ENCODE measurements around the gene PKN1.
"Not testable (repeated sequence)": the region's sequence is repeated elsewhere in the genome, so short reads cannot be mapped to it uniquely, and the experiment has no call there.

Gene PKN1

GRCh38 chr19:14433554-14434501 lies 722 bp downstream of the PKN1 start:
- DNase-seq = peak; percentile 42

DNA sequence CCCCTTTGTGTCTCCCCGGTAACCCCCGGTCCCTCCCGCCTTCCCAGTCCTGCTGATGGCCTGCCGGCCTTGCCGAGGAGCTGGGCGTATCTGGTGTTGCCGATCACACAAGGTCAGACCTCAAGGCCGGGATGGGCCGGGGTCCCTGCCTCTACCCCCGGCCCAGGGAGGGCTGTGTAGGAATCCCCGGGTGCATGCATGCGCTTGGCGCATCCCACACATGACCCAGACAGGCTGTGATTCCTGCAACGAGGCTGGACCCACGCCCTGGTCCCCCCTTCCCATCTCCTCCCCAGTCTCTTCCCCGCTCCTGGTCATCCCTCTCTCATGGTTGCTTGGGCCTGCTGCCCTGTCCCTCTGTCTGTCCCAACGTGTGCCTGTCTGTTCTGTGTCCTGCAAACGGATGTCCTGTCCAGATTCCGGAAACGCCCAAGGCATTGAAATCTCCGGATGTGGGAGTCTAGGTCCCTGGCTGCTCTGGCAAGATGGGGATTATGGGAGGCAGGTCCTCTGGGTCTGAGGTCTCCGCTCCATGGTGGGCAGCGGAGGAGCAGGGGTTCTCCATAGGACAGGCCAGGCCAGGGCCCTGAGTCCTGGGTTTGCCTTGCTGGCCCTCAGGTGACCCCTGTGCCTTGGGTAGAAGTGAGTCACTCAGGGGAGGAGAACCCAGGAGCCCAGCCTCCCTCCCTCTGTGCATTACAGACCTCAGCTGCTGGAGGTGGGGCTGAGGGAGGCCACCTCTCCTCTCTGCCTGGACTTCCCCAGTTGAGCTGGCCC lies 1.6 kb downstream of the PKN1 start:
- DNase-seq = peak; percentile 42

DNA sequence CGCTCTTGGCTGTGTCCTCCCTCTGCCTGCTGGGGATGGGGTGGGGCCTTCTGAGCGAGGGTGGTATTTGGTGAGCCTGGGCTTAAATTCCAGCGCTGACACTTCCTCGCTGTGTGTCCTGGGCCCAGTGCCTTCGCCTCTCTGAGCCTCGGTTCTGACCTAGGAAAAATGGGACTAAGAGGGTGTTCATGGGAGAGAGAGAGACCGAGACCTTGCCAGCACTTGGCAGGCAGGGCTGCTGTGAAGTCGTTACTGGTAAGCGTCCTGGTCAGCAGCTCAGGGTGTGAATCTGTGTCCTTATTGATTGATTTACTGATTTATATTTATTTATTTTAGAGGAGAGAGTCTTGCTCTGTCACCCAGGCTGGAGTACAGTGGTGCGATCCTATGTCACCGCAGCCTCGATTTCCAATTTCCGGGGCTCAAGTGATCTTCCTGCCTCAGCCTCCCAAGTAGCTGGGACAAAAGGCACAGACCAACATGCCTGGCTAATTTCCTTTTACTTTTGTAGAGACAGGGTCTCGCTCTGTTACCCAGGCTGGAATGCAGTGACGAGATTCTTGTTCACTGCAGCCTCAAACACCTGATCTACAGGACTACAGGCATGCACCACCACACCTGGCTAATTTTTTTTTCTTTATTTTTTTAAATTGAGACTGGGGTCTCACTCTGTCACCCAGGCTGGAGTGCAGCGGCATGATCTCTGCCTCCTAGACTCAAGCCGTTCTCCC lies 2.4 kb downstream of the PKN1 start:
- no peak for DNase-seq

DNA sequence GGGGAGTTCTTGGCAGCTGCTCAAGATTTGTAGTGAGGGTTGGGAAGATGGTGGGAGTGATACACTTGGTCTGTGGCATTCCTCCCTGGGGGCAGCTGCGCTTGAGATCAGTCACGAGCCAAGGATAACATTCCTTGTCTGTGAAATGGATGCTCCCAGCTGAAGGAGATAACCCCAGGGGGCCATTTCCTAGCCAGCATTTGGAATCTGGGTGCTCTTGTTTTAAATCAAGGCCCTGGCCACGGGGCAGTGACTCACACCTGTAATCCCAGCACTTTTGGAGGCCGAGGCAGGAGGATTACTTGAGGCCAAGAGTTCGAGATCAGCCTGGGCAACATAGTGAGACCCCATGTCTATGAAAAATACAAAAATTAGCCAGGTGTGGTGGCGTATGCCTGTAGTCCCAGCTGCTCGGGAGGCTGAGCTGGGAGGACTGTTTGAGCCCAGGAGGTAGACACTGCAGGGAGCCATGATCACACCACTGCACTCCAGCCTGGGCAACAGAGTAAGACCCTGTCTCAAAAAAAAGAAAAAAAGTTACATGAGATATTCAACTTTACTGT lies 4.6 kb downstream of the PKN1 start:
- no peak for DNase-seq

GRCh38 chr19:14439014-14439413 lies 5.9 kb downstream of the PKN1 start:
- DNase-seq = no peak

DNA sequence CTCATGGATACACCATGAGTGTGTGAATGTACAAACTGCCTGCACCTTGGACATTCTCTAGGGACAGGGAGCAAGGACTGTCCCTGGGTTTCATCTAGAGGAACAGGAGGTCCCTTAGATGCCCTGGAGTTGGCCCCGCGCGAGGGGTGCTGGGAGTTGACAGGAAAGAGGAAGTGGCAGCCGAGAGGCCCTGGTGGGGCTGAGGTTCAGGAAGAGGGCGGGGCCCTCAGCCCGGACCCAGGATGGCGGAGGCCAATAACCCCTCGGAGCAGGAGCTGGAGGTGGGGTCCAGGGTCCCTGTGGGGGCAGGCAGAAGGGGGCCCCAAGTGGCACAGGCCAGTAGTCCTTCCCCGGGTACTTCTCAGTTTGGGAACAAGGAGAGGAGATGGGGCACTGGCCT lies 6.9 kb downstream of the PKN1 start:
- DNase-seq = peak; percentile 90

GRCh38 chr19:14441041-14441938 lies 8.2 kb downstream of the PKN1 start:
- DNase-seq = no peak

- no peak for DNase-seq
These were observed 10.0 kb downstream of the PKN1 start for GRCh38 chr19:14442891-14443631.

DNA sequence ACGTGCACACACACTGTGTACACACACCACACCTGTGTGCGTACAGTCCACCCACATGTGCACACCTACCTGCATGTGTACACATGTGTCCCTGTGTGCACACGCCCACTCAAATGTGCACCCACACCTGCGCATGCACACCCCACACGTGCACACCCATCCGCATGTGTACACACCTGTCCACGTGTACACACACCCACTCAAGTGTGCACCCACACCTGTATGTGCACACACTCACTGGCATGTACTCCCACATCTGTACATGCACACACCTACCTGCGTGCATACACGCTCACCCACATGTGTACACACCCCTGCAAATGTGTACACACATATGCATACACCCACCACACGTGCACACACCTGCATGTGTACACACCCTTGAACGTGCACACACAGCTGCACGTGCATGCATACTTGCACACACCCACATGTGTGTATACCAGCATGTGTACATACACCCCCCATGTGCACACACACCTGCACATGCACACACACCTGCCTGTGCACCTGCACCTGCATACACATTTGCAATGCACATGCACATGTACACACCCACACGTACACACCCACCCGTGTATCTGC lies 10.6 kb downstream of the PKN1 start:
- DNase-seq = no peak

- no peak for DNase-seq
These were observed 13.4 kb downstream of the PKN1 start for GRCh38 chr19:14446336-14447036.

- no peak for DNase-seq
These were observed 16.2 kb downstream of the PKN1 start for GRCh38 chr19:14449321-14449720.

- DNase-seq = peak; percentile 74
These were observed 17.2 kb downstream of the PKN1 start for GRCh38 chr19:14450168-14450874.

GRCh38 chr19:14450876-14451275 lies 17.8 kb downstream of the PKN1 start:
- no peak for DNase-seq

- not testable (repeated sequence) for DNase-seq
These were observed 19.2 kb downstream of the PKN1 start for GRCh38 chr19:14452303-14452702.

DNA sequence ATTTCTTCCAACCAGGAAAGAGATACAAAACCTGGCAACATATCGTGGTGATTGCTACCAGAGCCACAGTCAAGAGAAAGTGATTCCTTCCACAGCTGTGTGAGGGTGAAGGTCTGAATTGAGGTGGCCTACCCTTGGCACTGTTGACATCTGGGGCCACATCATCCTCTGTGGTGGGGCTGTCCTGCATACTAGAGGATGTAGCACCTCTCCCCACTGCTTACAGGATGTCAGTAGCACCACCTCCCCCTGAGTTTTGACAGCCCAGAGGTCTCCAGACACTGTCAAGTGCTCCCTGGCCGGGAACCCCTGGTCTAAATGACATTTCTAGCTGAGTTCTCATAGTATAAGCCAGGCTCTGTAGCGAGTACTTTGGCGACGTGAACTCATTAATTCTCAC lies 26.6 kb downstream of the PKN1 start:
- DNase-seq = peak; percentile 72

- DNase-seq = no peak
These were observed 27.8 kb downstream of the PKN1 start for GRCh38 chr19:14460935-14461334.

DNA sequence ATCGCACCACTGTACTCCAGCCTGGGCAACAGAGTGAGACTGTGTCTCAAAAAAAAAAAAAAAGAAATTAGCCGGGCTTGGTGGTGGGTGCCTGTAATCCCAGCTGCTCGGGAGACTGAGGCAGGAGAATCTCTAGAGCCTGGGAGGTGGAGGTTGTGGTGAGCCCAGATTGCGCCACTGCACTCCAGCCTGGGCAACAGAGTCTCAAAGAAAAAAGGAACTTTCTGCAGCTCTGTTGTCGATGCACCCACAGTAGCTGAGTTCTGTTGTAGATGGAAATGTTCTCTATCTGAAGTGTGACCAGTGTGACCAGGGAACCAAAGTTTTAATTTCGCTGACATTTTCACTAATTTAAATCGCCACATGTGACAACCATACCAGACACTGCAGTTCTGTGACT lies 29.3 kb downstream of the PKN1 start:
- not testable (repeated sequence) for DNase-seq

- DNase-seq = no peak
These were observed 30.6 kb downstream of the PKN1 start for GRCh38 chr19:14463747-14464146.

DNA sequence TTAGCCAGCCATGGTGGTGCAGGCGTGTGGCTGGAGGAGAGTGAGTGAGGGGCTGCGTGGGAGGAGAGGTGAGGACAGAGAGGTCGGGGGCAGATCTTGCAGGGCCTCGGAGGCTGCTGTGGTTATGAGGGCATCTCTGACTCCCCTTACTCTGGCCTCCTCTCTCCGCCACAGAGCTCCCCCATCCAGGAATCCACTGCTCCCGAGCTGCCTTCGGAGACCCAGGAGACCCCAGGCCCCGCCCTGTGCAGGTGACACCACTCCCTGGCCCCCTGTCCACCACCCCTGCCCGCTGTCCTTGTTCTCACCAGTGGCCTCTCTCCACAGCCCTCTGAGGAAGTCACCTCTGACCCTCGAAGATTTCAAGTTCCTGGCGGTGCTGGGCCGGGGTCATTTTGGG lies 34.3 kb downstream of the PKN1 start:
- DNase-seq = no peak

All from activated CD4-positive, alpha-beta T cell treated with anti-CD3 and anti-CD28 coated beads, Interleukin-10, Interleukin-2, amounts not matched to agents 100 ng/mL and 50 ng/mL, durations not matched to agents 16 hours and 8 hours (primary cell).